ENCODE data around the gene KLF6.

Gene KLF6

DNA sequence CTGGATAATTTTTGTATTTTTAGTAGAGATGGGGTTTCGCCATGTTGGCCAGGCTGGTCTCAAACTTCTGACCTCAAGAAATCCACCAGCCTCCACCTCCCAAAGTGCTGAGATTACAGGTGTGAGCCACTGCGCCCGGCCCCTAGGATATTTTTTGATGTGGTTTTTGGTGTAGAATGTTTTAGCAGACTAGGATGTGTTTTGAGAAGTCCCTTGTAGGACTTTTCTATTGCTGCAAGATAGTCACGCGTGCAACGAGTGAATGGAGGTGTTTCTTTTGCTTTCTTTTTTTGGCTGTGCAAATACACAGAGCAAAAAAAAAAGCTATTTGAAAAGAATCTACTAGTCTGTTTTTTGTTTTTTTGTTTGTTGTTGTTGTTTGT is 29.8 kb upstream of the KLF6 start:
- Histone ChIP-seq H3K27ac (no peak overlapping the region), H3K9me3 (no peaks in the 10 kb centered on the region), H3K27me3 (no peaks in the 10 kb centered on the region)

DNA sequence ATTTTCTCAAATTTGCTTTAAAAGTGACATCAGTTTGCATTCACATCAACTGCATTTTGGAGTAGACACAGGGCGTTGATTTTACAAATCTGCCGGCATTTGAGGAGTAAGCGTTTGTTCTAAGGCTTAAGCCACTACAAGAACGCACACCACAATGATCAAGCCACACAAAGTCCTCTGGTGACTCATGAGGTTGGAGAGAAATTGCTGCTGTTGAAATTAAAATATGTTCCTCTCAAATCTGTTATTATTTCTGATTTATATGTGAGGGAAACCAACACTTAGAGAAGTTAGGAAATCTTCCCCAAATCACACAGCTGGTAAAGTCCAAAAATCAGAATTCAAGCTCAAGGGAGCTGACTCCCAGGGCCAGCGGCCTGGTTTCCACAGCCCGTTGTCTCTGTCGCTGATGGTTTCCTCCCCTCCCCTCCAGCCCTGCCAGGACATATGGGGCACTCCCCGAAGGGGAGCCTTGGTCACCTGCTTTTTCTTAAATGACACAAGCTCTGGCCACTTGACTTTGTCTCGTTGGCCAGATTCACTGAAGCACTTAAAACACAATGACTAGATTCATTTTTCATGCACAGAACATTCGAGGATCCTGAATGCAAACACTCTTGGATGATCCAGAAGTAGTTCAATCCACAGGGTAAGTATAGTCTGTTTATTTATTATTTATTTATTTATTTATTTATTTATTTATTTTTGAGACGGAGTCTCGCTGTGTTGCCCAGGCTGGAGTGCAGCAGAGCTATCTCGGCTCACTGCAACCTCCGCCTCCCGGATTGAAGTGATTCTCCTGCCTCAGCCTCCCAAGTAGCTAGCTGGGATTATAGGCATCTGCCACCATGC is 29.2 kb upstream of the KLF6 start:
- TF ChIP-seq, protein P1, sequence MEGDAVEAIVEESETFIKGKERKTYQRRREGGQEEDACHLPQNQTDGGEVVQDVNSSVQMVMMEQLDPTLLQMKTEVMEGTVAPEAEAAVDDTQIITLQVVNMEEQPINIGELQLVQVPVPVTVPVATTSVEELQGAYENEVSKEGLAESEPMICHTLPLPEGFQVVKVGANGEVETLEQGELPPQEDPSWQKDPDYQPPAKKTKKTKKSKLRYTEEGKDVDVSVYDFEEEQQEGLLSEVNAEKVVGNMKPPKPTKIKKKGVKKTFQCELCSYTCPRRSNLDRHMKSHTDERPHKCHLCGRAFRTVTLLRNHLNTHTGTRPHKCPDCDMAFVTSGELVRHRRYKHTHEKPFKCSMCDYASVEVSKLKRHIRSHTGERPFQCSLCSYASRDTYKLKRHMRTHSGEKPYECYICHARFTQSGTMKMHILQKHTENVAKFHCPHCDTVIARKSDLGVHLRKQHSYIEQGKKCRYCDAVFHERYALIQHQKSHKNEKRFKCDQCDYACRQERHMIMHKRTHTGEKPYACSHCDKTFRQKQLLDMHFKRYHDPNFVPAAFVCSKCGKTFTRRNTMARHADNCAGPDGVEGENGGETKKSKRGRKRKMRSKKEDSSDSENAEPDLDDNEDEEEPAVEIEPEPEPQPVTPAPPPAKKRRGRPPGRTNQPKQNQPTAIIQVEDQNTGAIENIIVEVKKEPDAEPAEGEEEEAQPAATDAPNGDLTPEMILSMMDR (IDR thresholded peaks at IDR 0.05): no peak
- H3K36me3 ChIP-seq: no peaks in the 10 kb centered on the region
- H3K9me3 ChIP-seq: no peaks in the 10 kb centered on the region
- no peaks in the 10 kb centered on the region for H3K27me3 ChIP-seq
- no peaks in the 10 kb centered on the region for H3K4me1 ChIP-seq (ENCODE audit: control insufficient read depth in 1 of 2, insufficient read depth in 1 of 2, low read depth in 1 of 2, low read length in 1 of 2)
- no peak overlapping the region for H3K4me3 ChIP-seq (ENCODE audit: low read depth in 1 of 2, low read length in 1 of 2)
- H3K27ac ChIP-seq: no peak overlapping the region

More for the DNA sequence above, 29.8 kb upstream of the KLF6 start:
- TF ChIP-seq, protein P1 (IDR thresholded peaks at IDR 0.05): no peak
- Histone ChIP-seq H3K36me3 (no peaks in the 10 kb centered on the region), H3K4me1 (ENCODE audit: control insufficient read depth in 1 of 2, insufficient read depth in 1 of 2, low read depth in 1 of 2, low read length in 1 of 2) (no peaks in the 10 kb centered on the region), H3K4me3 (ENCODE audit: low read depth in 1 of 2, low read length in 1 of 2) (no peak overlapping the region)

DNA sequence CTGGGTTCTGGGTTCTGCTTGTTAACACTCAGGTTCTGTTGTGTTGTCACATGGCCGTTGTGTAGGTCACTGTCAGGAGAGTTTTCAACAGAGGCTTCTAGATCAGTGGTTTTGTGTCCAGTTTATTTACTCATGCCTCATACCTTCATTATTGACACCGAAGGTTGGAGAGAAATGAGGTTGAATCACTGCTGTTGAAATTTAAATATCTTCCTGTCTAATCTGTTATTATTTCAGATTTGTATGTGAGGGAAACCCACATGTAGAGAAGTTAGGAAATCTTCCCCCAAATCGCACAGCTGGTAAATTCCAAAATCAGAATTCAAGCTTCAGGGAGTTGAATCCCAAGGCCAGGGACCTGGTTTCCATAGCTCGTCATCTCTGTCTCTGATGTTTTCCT is 28.3 kb upstream of the KLF6 start:
- Histone ChIP-seq H3K4me3 (ENCODE audit: low read depth in 1 of 2, low read length in 1 of 2) (no peak overlapping the region), H3K9me3 (no peaks in the 10 kb centered on the region), H3K27ac (no peak overlapping the region), H3K27me3 (no peaks in the 10 kb centered on the region), H3K4me1 (ENCODE audit: control insufficient read depth in 1 of 2, insufficient read depth in 1 of 2, low read depth in 1 of 2, low read length in 1 of 2) (no peaks in the 10 kb centered on the region), H3K36me3 (no peaks in the 10 kb centered on the region)
- TF ChIP-seq, protein P1 (IDR thresholded peaks at IDR 0.05): no peak

DNA sequence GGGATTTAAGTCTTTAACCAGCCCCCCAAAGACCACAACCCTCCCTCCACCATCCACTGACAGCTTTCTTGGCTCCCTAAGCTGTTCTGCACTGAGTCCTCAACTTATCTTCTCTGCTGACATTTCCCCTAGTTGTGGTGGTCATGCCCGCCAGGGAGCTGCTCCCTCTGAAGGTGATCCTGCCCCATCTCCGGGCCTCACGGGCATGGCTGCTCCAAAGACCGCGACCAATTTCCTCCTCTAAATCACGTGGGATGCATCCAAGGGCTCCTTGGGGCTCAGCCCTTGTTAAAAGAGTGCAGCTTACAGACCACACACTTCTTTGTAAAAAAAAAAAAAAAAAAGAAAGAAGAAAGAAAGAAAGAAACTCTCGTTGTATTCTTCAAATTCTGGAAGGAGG is 27.1 kb upstream of the KLF6 start:
- Histone ChIP-seq H3K9me3 (no peaks in the 10 kb centered on the region), H3K27ac (no peak overlapping the region), H3K4me3 (ENCODE audit: low read depth in 1 of 2, low read length in 1 of 2) (no peak overlapping the region), H3K36me3 (no peaks in the 10 kb centered on the region), H3K27me3 (no peaks in the 10 kb centered on the region), H3K4me1 (ENCODE audit: control insufficient read depth in 1 of 2, insufficient read depth in 1 of 2, low read depth in 1 of 2, low read length in 1 of 2) (no peaks in the 10 kb centered on the region)
- TF ChIP-seq, protein P1 (IDR thresholded peaks at IDR 0.05): no peak

DNA sequence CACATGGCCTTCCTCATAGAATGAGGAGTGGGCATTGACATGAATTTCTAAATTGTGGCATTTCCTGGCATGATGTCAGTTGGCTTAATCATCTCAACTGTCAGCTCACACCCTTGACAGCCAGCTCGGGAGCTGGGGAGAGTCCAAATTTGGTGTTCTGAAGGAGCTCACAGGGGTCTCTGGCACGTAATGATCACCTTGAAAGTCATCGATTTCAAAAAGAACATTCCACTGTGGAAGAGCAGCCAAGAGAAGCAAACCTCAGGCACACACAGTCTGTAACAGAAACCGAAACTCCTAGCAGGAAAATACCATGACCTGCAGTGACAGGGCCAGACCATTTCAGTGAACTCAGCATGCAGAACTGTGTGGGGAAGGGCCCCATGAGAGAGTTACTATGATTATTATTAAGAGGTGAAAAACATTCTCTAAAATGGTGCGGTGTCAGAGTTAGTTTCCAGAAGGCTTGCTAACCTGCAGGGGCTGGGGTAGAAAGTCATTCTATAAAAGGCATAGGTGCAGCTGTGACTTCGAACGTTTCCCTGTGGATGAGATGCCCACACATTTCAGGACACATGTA is 26.4 kb upstream of the KLF6 start:
- H3K36me3 ChIP-seq: no peaks in the 10 kb centered on the region
- no peaks in the 10 kb centered on the region for H3K9me3 ChIP-seq
- TF ChIP-seq, protein P1 (IDR thresholded peaks at IDR 0.05): no peak
- H3K27me3 ChIP-seq: no peaks in the 10 kb centered on the region
- no peaks in the 10 kb centered on the region for H3K4me1 ChIP-seq (ENCODE audit: control insufficient read depth in 1 of 2, insufficient read depth in 1 of 2, low read depth in 1 of 2, low read length in 1 of 2)
- no peak overlapping the region for H3K4me3 ChIP-seq (ENCODE audit: low read depth in 1 of 2, low read length in 1 of 2)
- no peak overlapping the region for H3K27ac ChIP-seq
